GM23248 (cell line): Measurements from ENCODE around the gene KCNV2. TPM values are rescaled to one million over a fixed set of nuclear protein-coding genes. Genes with fewer than 3 reads are reported as not detected.

ENCODE experiments used
- DNase-seq: peaks from one replicate; pipeline ENCODE4 v3.0.0-alpha.2; 2015
- H2AFZ ChIP-seq: fragments of 200-600 bp; sonication (generic); 2 replicates; pipeline ENCODE4 v1.6.1; 2016; ENCODE audit warnings: antibody characterized with exemption
- H3F3A ChIP-seq: fragments of 200-600 bp; sonication (generic); 2 replicates; pipeline ENCODE4 v1.6.1; 2016; ENCODE audit warnings: mild to moderate bottlenecking, antibody characterized with exemption, mixed run types; ENCODE audit not compliant: insufficient read depth
- H3K27ac ChIP-seq: fragments of 200-600 bp; sonication (generic); 2 replicates; pipeline ENCODE4 v1.5.1; 2016; ENCODE audit warnings: mild to moderate bottlenecking
- H3K27me3 ChIP-seq: fragments of 200-600 bp; sonication (generic); replicated peaks from 2 replicates; pipeline ENCODE4 v1.6.1; 2016; ENCODE audit warnings: mild to moderate bottlenecking; ENCODE audit not compliant: insufficient read depth
- H3K36me3 ChIP-seq: fragments of 200-600 bp; sonication (generic); 2 replicates; pipeline ENCODE4 v1.6.1; 2016; ENCODE audit warnings: low read depth, mild to moderate bottlenecking
- H3K4me1 ChIP-seq: fragments of 200-600 bp; sonication (generic); 2 replicates; pipeline ENCODE4 v1.6.1; 2016; ENCODE audit warnings: mild to moderate bottlenecking; ENCODE audit not compliant: insufficient read depth
- H3K4me2 ChIP-seq: fragments of 200-600 bp; sonication (generic); one replicate; pipeline ENCODE4 v1.6.1; 2016; ENCODE audit warnings: mild to moderate bottlenecking; ENCODE audit not compliant: unreplicated experiment
- H3K4me3 ChIP-seq: fragments of 200-600 bp; sonication (generic); 2 replicates; pipeline ENCODE4 v1.5.1; 2016; ENCODE audit warnings: mild to moderate bottlenecking
- H3K79me2 ChIP-seq: fragments of 200-600 bp; sonication (generic); 2 replicates; pipeline ENCODE4 v1.6.1; 2016; ENCODE audit warnings: mild to moderate bottlenecking; ENCODE audit not compliant: insufficient read depth
- H3K9ac ChIP-seq: fragments of 200-600 bp; sonication (generic); 2 replicates; pipeline ENCODE4 v1.6.1; 2016; ENCODE audit warnings: mild to moderate bottlenecking
- H3K9me2 ChIP-seq: fragments of 200-600 bp; sonication (generic); 2 replicates; pipeline ENCODE4 v1.6.1; 2016; ENCODE audit warnings: mixed run types, mild to moderate bottlenecking, moderate library complexity; ENCODE audit not compliant: insufficient read depth
- H3K9me3 ChIP-seq: fragments of 200-600 bp; sonication (generic); one replicate; pipeline ENCODE4 v1.6.1; 2017; ENCODE audit warnings: low read depth
- H4K20me1 ChIP-seq: fragments of 200-600 bp; sonication (generic); 2 replicates; pipeline ENCODE4 v1.6.0; 2016; ENCODE audit not compliant: insufficient read depth
- EZH2 ChIP-seq: fragments of 200-600 bp; sonication (generic); IDR thresholded peaks from 2 replicates; pipeline ENCODE4 v1.6.1; 2018; ENCODE audit warnings: antibody characterized with exemption, mild to moderate bottlenecking; ENCODE audit not compliant: insufficient read depth, poor library complexity, severe bottlenecking
- EZH2phosphoT487 ChIP-seq: fragments of 200-600 bp; sonication (generic); IDR thresholded peaks from 2 replicates; pipeline ENCODE4 v1.6.1; 2018; ENCODE audit warnings: antibody characterized with exemption, moderate library complexity, mild to moderate bottlenecking, low read depth; ENCODE audit not compliant: insufficient read depth
- WGBS, 2 experiments: methylation state at CpG; one replicate each; pipeline ENCODE4 v1.1.6; 2015 to 2017; ENCODE audit warnings: low lambda C conversion rate in 2 of 2, low coverage in 1 of 2; ENCODE audit errors: missing lambda C conversion rate in 2 of 2; 5-methylcytosine and 5-hydroxymethylcytosine counted together
- in situ Hi-C: fragments of 300-500 bp; cut with MboI; formaldehyde crosslinking; loops from 2 replicates; pipeline ENCODE4 v1.15.0; 2020
- polyA plus RNA-seq: library from polyadenylated mRNA; unstranded; fragments of >200 nt; fragmentation: Nextera tagmentation; extraction: Ambion mirVana; gene quantifications from 2 replicates; pipeline ENCODE4 v1.2.1, GENCODE V29; 2016
- total RNA-seq: library from RNA; depleted of rRNA; stranded (reverse); fragments of >200 nt; shearing (Covaris generic); gene quantifications from 2 replicates; pipeline ENCODE4 v1.2.3, GENCODE V29; 2014

Gene KCNV2
- total and polyA plus RNA-seq, 2 experiments from 2014 or later = not detected

- 97 to 98% methylated on average over 4 of the region's 4 CpGs for WGBS, 2 experiments
- in situ Hi-C loops = no loop called here
Measured at GRCh38 chr9:2761424-2761823, 44.1 kb downstream of the KCNV2 start.

DNA sequence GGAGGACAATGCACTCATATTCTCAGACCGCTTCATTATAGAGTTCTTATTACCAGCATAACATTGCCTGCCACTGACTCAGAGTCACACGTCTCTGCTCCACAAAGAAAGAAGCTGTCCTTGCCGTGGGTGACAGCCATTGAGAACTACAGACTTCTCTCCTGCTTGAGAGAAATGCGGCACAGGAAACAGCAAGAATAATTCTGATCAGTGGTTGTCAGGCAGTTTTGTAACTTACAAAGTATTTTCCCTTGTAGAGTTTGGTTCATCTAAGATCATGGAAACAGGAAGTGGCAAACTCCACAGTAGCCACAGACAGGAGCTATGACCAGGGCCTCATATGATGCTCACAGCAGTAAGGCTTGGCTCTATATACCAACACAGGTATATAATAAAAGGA is 47.0 kb downstream of the KCNV2 start:
- H3K4me3 ChIP-seq = no peak overlapping the region
- TF ChIP-seq EZH2 (no peak), EZH2phosphoT487 (no peak)
- 81 to 84% methylated on average over 4 of the region's 4 CpGs for WGBS, 2 experiments
- H3K36me3 ChIP-seq = peaks cover 9% of the 10 kb centered on the region
- in situ Hi-C loops = no loop called here
- H3K4me2 ChIP-seq = no peak overlapping the region
- no peaks in the 10 kb centered on the region for H3K27me3 ChIP-seq
- no peak for DNase-seq
- no peaks in the 10 kb centered on the region for H3K9me3 ChIP-seq
- no peaks in the 10 kb centered on the region for H3K79me2 ChIP-seq
- no peak overlapping the region for H3K27ac ChIP-seq
- H2AFZ ChIP-seq = no peak overlapping the region
- H4K20me1 ChIP-seq = no peaks in the 10 kb centered on the region
- H3K9me2 ChIP-seq = no peaks in the 10 kb centered on the region
- 0 out of 2 replicates have a peak, but pooled peaks cover under 1% of the 10 kb centered on the region for H3K4me1 ChIP-seq
- H3F3A ChIP-seq = peaks cover 4% of the 10 kb centered on the region; the same call in 1 of the 2 replicates
- H3K9ac ChIP-seq = no peak overlapping the region

More at GRCh38 chr9:2761424-2761823, 44.1 kb downstream of the KCNV2 start:
- Histone ChIP-seq H4K20me1 (no peaks in the 10 kb centered on the region), H3K79me2 (no peaks in the 10 kb centered on the region), H3K36me3 (no peaks in the 10 kb centered on the region), H3F3A (peaks cover 11% of the 10 kb centered on the region; the same call in 1 of the 2 replicates), H3K9me2 (no peaks in the 10 kb centered on the region), H3K27me3 (no peaks in the 10 kb centered on the region), H3K4me3 (no peak overlapping the region), H3K9ac (no peak overlapping the region), H3K4me2 (no peak overlapping the region), H3K4me1 (peaks cover 10% of the 10 kb centered on the region; the same call in 1 of the 2 replicates), H3K9me3 (no peaks in the 10 kb centered on the region), H2AFZ (no peak overlapping the region), H3K27ac (no peak overlapping the region)
- TF ChIP-seq EZH2phosphoT487 (no peak), EZH2 (no peak)
- DNase-seq = no peak

- H3K9ac ChIP-seq = no peak overlapping the region
- no peaks in the 10 kb centered on the region for H3K9me2 ChIP-seq
- WGBS, 2 experiments = 75 to 79% methylated on average over 4 of the region's 4 CpGs
- H3K27ac ChIP-seq = no peak overlapping the region
- H3K36me3 ChIP-seq = peaks cover 16% of the 10 kb centered on the region
- TF ChIP-seq EZH2 = no peak
- no peak for TF ChIP-seq EZH2phosphoT487
- no peak overlapping the region for H2AFZ ChIP-seq
- no peaks in the 10 kb centered on the region for H3K27me3 ChIP-seq
- no peaks in the 10 kb centered on the region for H3K4me1 ChIP-seq
- in situ Hi-C loops = no loop called here
- H3F3A ChIP-seq = no peaks in the 10 kb centered on the region
- no peak overlapping the region for H3K4me3 ChIP-seq
- no peaks in the 10 kb centered on the region for H3K79me2 ChIP-seq
- no peak for DNase-seq
- no peaks in the 10 kb centered on the region for H3K9me3 ChIP-seq
- no peaks in the 10 kb centered on the region for H4K20me1 ChIP-seq
- H3K4me2 ChIP-seq = no peak overlapping the region
Measured at GRCh38 chr9:2765250-2765880, 48.1 kb downstream of the KCNV2 start.

GRCh38 chr9:2767800-2768677 is 50.7 kb downstream of the KCNV2 start:
- 94 to 98% methylated on average over 7 of the region's 7 CpGs for WGBS, 2 experiments
- Histone ChIP-seq H3K4me2 (no peak overlapping the region), H3K36me3 (peaks cover 27% of the 10 kb centered on the region), H3K79me2 (peaks cover 19% of the 10 kb centered on the region), H2AFZ (no peak overlapping the region), H3K27ac (no peak overlapping the region), H3K9me2 (no peaks in the 10 kb centered on the region), H4K20me1 (no peaks in the 10 kb centered on the region), H3F3A (no peaks in the 10 kb centered on the region), H3K27me3 (no peaks in the 10 kb centered on the region), H3K9ac (no peak overlapping the region), H3K9me3 (no peaks in the 10 kb centered on the region), H3K4me1 (peaks cover 12% of the 10 kb centered on the region; the same call in 1 of the 2 replicates), H3K4me3 (no peak overlapping the region)
- DNase-seq = no peak
- in situ Hi-C loops = no loop called here
- no peak for TF ChIP-seq EZH2phosphoT487
- no peak for TF ChIP-seq EZH2
